Iris pigment epithelial cell (primary cell): ENCODE data around the gene TFAM.

Experiments used
- DNase-seq: peaks from one replicate; pipeline ENCODE4 v3.0.0-alpha.2; 2011; ENCODE audit warnings: low read depth

TFAM gene

GRCh38 chr10:58384999-58385783, at the start of gene TFAM:
Gene TFAM (plus strand): TSS chr10:58385410. CDS start chr10:58385548, 138 bp downstream.
- peak; percentile 95 for DNase-seq

GRCh38 chr10:58336242-58336641, 49.0 kb upstream of the TFAM start:
- DNase-seq: no peak

GRCh38 chr10:58341422-58341821, 43.8 kb upstream of the TFAM start:
- no peak for DNase-seq

- DNase-seq: no peak
Observed at GRCh38 chr10:58341947-58342346, 43.3 kb upstream of the TFAM start.

GRCh38 chr10:58347967-58348366, 37.2 kb upstream of the TFAM start:
- DNase-seq: no peak

- DNase-seq: no peak
Observed at GRCh38 chr10:58348571-58349033, 36.6 kb upstream of the TFAM start.

GRCh38 chr10:58350023-58350422, 35.2 kb upstream of the TFAM start:
- no peak for DNase-seq

- DNase-seq: peak; percentile 51
Observed at GRCh38 chr10:58350619-58351323, 34.4 kb upstream of the TFAM start.

- peak; percentile 38 for DNase-seq
Observed at GRCh38 chr10:58351616-58352578, 33.3 kb upstream of the TFAM start.

- DNase-seq: peak; percentile 56
Observed at GRCh38 chr10:58352956-58353610, 32.1 kb upstream of the TFAM start.

- no peak for DNase-seq
Observed at GRCh38 chr10:58356756-58357155, 28.5 kb upstream of the TFAM start.

GRCh38 chr10:58358314-58358933, 26.8 kb upstream of the TFAM start:
- no peak for DNase-seq

GRCh38 chr10:58358947-58359346, 26.3 kb upstream of the TFAM start:
- DNase-seq: no peak

- DNase-seq: no peak
Observed at GRCh38 chr10:58359541-58359940, 25.7 kb upstream of the TFAM start.

- DNase-seq: peak; percentile 51
Observed at GRCh38 chr10:58360412-58361004, 24.7 kb upstream of the TFAM start.

- peak; percentile 11 for DNase-seq
Observed at GRCh38 chr10:58361353-58361752, 23.9 kb upstream of the TFAM start.

GRCh38 chr10:58362027-58362789, 23.0 kb upstream of the TFAM start:
- peak; percentile 65 for DNase-seq

GRCh38 chr10:58367069-58367468, 18.1 kb upstream of the TFAM start:
- DNase-seq: no peak

GRCh38 chr10:58371473-58371872, 13.7 kb upstream of the TFAM start:
- no peak for DNase-seq
